Panc1 (cell line): ENCODE data around the gene RPLP1.

Source experiments
- POLR2AphosphoS5 ChIP-seq: IDR thresholded peaks from 2 replicates; pipeline ENCODE4 v1.6.1; 2012; ENCODE audit warnings: mild to moderate bottlenecking, low read depth, low read length, moderate library complexity
- TF ChIP-seq, protein P1 (sequence below): fragments of 450-650 bp; IDR thresholded peaks from 2 replicates; pipeline ENCODE4 v1.5.1; 2017; ENCODE audit warnings: mild to moderate bottlenecking
- TF ChIP-seq, protein P2 (sequence below), 2 experiments: IDR thresholded peaks; 2 replicates each; pipeline ENCODE4 v1.6.1; 2011 to 2012; ENCODE audit warnings: low read depth in 2 of 2, control low read depth in 1 of 2, low read length in 1 of 2, mild to moderate bottlenecking in 1 of 2, moderate library complexity in 1 of 2; ENCODE audit not compliant: insufficient read depth in 1 of 2

GRCh38 chr15:69467636-69468035 lies 15.0 kb downstream of the RPLP1 start:
- no peak for TF ChIP-seq POLR2AphosphoS5
- TF ChIP-seq, protein P1, sequence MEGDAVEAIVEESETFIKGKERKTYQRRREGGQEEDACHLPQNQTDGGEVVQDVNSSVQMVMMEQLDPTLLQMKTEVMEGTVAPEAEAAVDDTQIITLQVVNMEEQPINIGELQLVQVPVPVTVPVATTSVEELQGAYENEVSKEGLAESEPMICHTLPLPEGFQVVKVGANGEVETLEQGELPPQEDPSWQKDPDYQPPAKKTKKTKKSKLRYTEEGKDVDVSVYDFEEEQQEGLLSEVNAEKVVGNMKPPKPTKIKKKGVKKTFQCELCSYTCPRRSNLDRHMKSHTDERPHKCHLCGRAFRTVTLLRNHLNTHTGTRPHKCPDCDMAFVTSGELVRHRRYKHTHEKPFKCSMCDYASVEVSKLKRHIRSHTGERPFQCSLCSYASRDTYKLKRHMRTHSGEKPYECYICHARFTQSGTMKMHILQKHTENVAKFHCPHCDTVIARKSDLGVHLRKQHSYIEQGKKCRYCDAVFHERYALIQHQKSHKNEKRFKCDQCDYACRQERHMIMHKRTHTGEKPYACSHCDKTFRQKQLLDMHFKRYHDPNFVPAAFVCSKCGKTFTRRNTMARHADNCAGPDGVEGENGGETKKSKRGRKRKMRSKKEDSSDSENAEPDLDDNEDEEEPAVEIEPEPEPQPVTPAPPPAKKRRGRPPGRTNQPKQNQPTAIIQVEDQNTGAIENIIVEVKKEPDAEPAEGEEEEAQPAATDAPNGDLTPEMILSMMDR = no peak
- TF ChIP-seq, protein P2, sequence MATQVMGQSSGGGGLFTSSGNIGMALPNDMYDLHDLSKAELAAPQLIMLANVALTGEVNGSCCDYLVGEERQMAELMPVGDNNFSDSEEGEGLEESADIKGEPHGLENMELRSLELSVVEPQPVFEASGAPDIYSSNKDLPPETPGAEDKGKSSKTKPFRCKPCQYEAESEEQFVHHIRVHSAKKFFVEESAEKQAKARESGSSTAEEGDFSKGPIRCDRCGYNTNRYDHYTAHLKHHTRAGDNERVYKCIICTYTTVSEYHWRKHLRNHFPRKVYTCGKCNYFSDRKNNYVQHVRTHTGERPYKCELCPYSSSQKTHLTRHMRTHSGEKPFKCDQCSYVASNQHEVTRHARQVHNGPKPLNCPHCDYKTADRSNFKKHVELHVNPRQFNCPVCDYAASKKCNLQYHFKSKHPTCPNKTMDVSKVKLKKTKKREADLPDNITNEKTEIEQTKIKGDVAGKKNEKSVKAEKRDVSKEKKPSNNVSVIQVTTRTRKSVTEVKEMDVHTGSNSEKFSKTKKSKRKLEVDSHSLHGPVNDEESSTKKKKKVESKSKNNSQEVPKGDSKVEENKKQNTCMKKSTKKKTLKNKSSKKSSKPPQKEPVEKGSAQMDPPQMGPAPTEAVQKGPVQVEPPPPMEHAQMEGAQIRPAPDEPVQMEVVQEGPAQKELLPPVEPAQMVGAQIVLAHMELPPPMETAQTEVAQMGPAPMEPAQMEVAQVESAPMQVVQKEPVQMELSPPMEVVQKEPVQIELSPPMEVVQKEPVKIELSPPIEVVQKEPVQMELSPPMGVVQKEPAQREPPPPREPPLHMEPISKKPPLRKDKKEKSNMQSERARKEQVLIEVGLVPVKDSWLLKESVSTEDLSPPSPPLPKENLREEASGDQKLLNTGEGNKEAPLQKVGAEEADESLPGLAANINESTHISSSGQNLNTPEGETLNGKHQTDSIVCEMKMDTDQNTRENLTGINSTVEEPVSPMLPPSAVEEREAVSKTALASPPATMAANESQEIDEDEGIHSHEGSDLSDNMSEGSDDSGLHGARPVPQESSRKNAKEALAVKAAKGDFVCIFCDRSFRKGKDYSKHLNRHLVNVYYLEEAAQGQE (IDR thresholded peaks at IDR 0.05; ENCODE audit: insufficient read depth in 1 of 2, low read depth in 2 of 2, low read length in 1 of 2) = no peak
